Activated CD4-positive, alpha-beta memory T cell treated with anti-CD3 and anti-CD28 coated beads, Interleukin-2, amount 10 ng/mL, durations not matched to agents 7 days and 5 days (primary cell): ENCODE measurements around the gene NPIPA2. TPM values are rescaled to one million over a fixed set of nuclear protein-coding genes. Genes with fewer than 3 reads are reported as not detected.
"Not testable (repeated sequence)": the region's sequence is repeated elsewhere in the genome, so short reads cannot be mapped to it uniquely, and the experiment has no call there.

Experiments used
- CTCF ChIA-PET: fragments of 350-600 bp; sonication (Branson Sonifier 250); formaldehyde crosslinking; loops from one replicate; lab custom pipeline; 2021; ENCODE audit warnings: antibody characterized with exemption, inconsistent platforms; lab: Charles Lee
- POLR2A ChIA-PET: fragments of 350-600 bp; sonication (Branson Sonifier 250); formaldehyde crosslinking; loops from one replicate; lab custom pipeline; 2021; ENCODE audit warnings: antibody characterized with exemption; lab: Charles Lee
- DNase-seq: peaks from one replicate; pipeline ENCODE4 v3.0.0-alpha.2; 2020
- H3K27ac Mint-ChIP-seq: one replicate; pipeline ENCODE4 v1.8.0; 2021; ENCODE audit warnings: mild to moderate bottlenecking, mixed read lengths
- H3K27me3 Mint-ChIP-seq: one replicate; pipeline ENCODE4 v1.8.0; 2021; ENCODE audit warnings: mixed read lengths
- H3K36me3 Mint-ChIP-seq: one replicate; pipeline ENCODE4 v1.8.0; 2021; ENCODE audit warnings: low read depth, mixed read lengths
- H3K4me1 Mint-ChIP-seq: one replicate; pipeline ENCODE4 v1.8.0; 2021; ENCODE audit warnings: mixed read lengths
- H3K4me3 Mint-ChIP-seq: one replicate; pipeline ENCODE4 v1.8.0; 2021; ENCODE audit warnings: mild to moderate bottlenecking, mixed read lengths
- H3K9me3 Mint-ChIP-seq: one replicate; pipeline ENCODE4 v1.8.0; 2021; ENCODE audit warnings: mixed read lengths
- total RNA-seq, 2 experiments: library from RNA; stranded (reverse); gene quantifications; one replicate each; pipeline ENCODE4 v1.2.3, GENCODE V29; 2021

NPIPA2 gene
- total RNA-seq, 2 experiments from 2014 or later = 0.68 to 8.0 TPM

- POLR2A ChIA-PET, CTCF ChIA-PET, H3K9me3 Mint-ChIP-seq: not testable (repeated sequence)
These were observed 47.2 kb downstream of the NPIPA2 start for GRCh38 chr16:14789577-14789976.

GRCh38 chr16:14790320-14790956, 48.1 kb downstream of the NPIPA2 start:
- H3K27ac Mint-ChIP-seq, POLR2A ChIA-PET, H3K27me3 Mint-ChIP-seq, DNase-seq, H3K4me1 Mint-ChIP-seq, H3K4me3 Mint-ChIP-seq, H3K36me3 Mint-ChIP-seq, H3K9me3 Mint-ChIP-seq, CTCF ChIA-PET: not testable (repeated sequence)

More at GRCh38 chr16:14789577-14789976, 47.2 kb downstream of the NPIPA2 start:
- not testable (repeated sequence) for H3K4me3 Mint-ChIP-seq, H3K4me1 Mint-ChIP-seq, H3K27ac Mint-ChIP-seq, DNase-seq, H3K27me3 Mint-ChIP-seq, H3K36me3 Mint-ChIP-seq

GRCh38 chr16:14792914-14793313, 50.6 kb downstream of the NPIPA2 start:
- H3K27me3 Mint-ChIP-seq, POLR2A ChIA-PET, H3K4me3 Mint-ChIP-seq, CTCF ChIA-PET, H3K4me1 Mint-ChIP-seq, H3K36me3 Mint-ChIP-seq, H3K9me3 Mint-ChIP-seq, H3K27ac Mint-ChIP-seq, DNase-seq: not testable (repeated sequence)

DNA sequence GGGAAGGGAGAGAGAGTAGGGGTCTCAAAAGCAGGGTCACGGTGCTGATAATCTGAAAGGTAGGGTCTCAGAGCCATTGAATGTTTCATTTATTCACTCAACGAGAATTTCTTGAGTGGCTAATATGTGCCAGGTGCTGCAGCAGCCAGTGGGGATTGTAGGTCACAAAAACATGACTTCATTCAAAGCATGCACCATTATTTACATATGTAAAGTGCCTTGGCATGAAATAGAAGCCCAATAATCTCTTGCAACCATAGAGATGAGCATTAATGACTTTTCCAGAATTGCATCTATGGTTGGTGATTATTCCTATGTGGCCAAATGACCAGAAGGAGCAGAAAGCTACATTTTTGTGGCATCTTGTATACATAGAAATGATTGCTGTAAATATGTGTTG, 55.2 kb downstream of the NPIPA2 start:
- CTCF ChIA-PET, H3K9me3 Mint-ChIP-seq, DNase-seq, H3K27ac Mint-ChIP-seq, H3K27me3 Mint-ChIP-seq, H3K4me1 Mint-ChIP-seq, H3K4me3 Mint-ChIP-seq, POLR2A ChIA-PET, H3K36me3 Mint-ChIP-seq: not testable (repeated sequence)

GRCh38 chr16:14803577-14803976, 61.2 kb downstream of the NPIPA2 start:
- H3K4me1 Mint-ChIP-seq, H3K36me3 Mint-ChIP-seq, POLR2A ChIA-PET, CTCF ChIA-PET, DNase-seq, H3K27ac Mint-ChIP-seq, H3K9me3 Mint-ChIP-seq, H3K27me3 Mint-ChIP-seq, H3K4me3 Mint-ChIP-seq: not testable (repeated sequence)

- H3K27ac Mint-ChIP-seq, CTCF ChIA-PET, H3K9me3 Mint-ChIP-seq, H3K36me3 Mint-ChIP-seq, POLR2A ChIA-PET, H3K4me3 Mint-ChIP-seq, H3K27me3 Mint-ChIP-seq, DNase-seq, H3K4me1 Mint-ChIP-seq: not testable (repeated sequence)
These were observed 64.9 kb downstream of the NPIPA2 start for GRCh38 chr16:14807184-14807678.

DNA sequence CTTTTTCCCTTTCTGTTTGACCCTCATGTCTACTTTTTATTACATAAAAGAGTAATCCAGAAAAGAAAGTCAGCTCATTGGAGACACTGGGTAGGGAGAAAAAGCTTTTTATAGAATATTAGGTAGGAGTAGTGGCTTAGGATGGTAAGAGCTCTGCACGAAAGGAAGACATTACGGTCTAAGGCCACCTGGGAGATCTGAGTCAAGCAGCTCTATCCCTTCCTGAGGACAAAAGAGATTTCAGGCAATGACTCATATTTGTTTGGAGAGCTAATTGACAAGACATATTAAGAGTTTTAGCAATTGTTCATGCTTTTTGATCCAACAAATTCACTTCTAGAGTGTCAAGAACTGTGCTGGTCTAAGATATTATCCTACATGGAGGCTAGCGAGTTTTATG, 71.6 kb downstream of the NPIPA2 start:
- CTCF ChIA-PET, DNase-seq, POLR2A ChIA-PET, H3K27me3 Mint-ChIP-seq, H3K27ac Mint-ChIP-seq, H3K36me3 Mint-ChIP-seq, H3K4me3 Mint-ChIP-seq, H3K9me3 Mint-ChIP-seq, H3K4me1 Mint-ChIP-seq: not testable (repeated sequence)

Other genes starting within 250 kb of the NPIPA2 start
- gene PARN, start 112.3 kb upstream of the NPIPA2 start, total RNA-seq = 10 to 100 TPM; 41.4 to 43.0 TPM
- gene BFAR, start 109.6 kb upstream of the NPIPA2 start, total RNA-seq = 10 to 100 TPM; 62.3 to 68.8 TPM
- gene PLA2G10, start 48.2 kb upstream of the NPIPA2 start, total RNA-seq = not detected
- 1 to 10 TPM in 1 of 2 experiments, not detected in 1; 7.6 TPM for gene NPIPA3, start 39.1 kb upstream of the NPIPA2 start, total RNA-seq
- gene NOMO1, start 91.2 kb downstream of the NPIPA2 start, total RNA-seq = 10 to 100 TPM; 46.3 to 46.8 TPM
- gene NPIPA1, start 194.9 kb downstream of the NPIPA2 start, total RNA-seq = 10 to 100 TPM; 84.1 TPM
- 10 to 100 TPM; 50.1 to 53.4 TPM for gene PDXDC1, start 232.5 kb downstream of the NPIPA2 start, total RNA-seq